ENCODE measurements around the gene BMX.

- TF ChIP-seq, protein P1, sequence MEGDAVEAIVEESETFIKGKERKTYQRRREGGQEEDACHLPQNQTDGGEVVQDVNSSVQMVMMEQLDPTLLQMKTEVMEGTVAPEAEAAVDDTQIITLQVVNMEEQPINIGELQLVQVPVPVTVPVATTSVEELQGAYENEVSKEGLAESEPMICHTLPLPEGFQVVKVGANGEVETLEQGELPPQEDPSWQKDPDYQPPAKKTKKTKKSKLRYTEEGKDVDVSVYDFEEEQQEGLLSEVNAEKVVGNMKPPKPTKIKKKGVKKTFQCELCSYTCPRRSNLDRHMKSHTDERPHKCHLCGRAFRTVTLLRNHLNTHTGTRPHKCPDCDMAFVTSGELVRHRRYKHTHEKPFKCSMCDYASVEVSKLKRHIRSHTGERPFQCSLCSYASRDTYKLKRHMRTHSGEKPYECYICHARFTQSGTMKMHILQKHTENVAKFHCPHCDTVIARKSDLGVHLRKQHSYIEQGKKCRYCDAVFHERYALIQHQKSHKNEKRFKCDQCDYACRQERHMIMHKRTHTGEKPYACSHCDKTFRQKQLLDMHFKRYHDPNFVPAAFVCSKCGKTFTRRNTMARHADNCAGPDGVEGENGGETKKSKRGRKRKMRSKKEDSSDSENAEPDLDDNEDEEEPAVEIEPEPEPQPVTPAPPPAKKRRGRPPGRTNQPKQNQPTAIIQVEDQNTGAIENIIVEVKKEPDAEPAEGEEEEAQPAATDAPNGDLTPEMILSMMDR (IDR thresholded peaks at IDR 0.05; ENCODE audit: poor library complexity, severe bottlenecking) = no peak
- no peak for TF ChIP-seq EP300 (conservative IDR thresholded peaks at IDR 0.05; ENCODE audit: poor library complexity, severe bottlenecking)
- no peak for TF ChIP-seq EZH2 (IDR thresholded peaks at IDR 0.05; ENCODE audit: borderline replicate concordance, insufficient read depth, low read length, poor library complexity, severe bottlenecking)
- TF ChIP-seq RAD21 (conservative IDR thresholded peaks at IDR 0.05) = no peak
- TF ChIP-seq POLR2AphosphoS5 (IDR thresholded peaks at IDR 0.05) = no peak
- TF ChIP-seq REST (IDR thresholded peaks at IDR 0.05; ENCODE audit: borderline replicate concordance) = no peak
These were observed 21.9 kb downstream of the BMX start for GRCh38 chrX:15522464-15522863.

Measured in neural cell (in vitro differentiated cells).